HepG2 (cell line): ENCODE data around the gene BCL2L1. TPM values are rescaled to one million over a fixed set of nuclear protein-coding genes. Genes with fewer than 3 reads are reported as not detected.

ENCODE experiments used
- CBFB ChIP-seq: sonication (generic); formaldehyde crosslinking; IDR thresholded peaks from 2 replicates; pipeline ENCODE4 v1.4.0; 2020; ENCODE audit warnings: missing genetic modification reagents
- HOXD1 ChIP-seq: sonication (generic); formaldehyde crosslinking; IDR thresholded peaks from 2 replicates; pipeline ENCODE4 v1.5.0; 2020; ENCODE audit warnings: missing genetic modification reagents
- RAD21 ChIP-seq: fragments of 450-650 bp; formaldehyde crosslinking; IDR thresholded peaks from 2 replicates; pipeline ENCODE4 v1.5.0; 2020; ENCODE audit warnings: mild to moderate bottlenecking
- RBM22 ChIP-seq: fragments of 200-400 bp; formaldehyde crosslinking; optimal IDR thresholded peaks from 2 replicates; pipeline ENCODE3; 2017; ENCODE audit warnings: mild to moderate bottlenecking, low read length, moderate library complexity
- RERE ChIP-seq: IDR thresholded peaks from 2 replicates; pipeline ENCODE4 v1.6.1; 2016; ENCODE audit warnings: low read depth, missing genetic modification reagents, missing compliant biosample characterization
- SAP130 ChIP-seq: IDR thresholded peaks from 2 replicates; pipeline ENCODE4 v1.6.1; 2016; ENCODE audit warnings: low read depth
- SRSF9 ChIP-seq: fragments of 200-400 bp; formaldehyde crosslinking; IDR thresholded peaks from 2 replicates; pipeline ENCODE4 v1.6.1; 2018; ENCODE audit warnings: borderline replicate concordance, mild to moderate bottlenecking, low read depth, low read length; ENCODE audit not compliant: insufficient read depth, poor library complexity, severe bottlenecking
- TOE1 ChIP-seq: sonication (generic); formaldehyde crosslinking; IDR thresholded peaks from 2 replicates; pipeline ENCODE4 v1.4.0; 2020; ENCODE audit warnings: mild to moderate bottlenecking, missing genetic modification reagents
- ZNF354B ChIP-seq: sonication (generic); formaldehyde crosslinking; IDR thresholded peaks from 2 replicates; pipeline ENCODE4 v1.8.0; 2022; ENCODE audit warnings: mild to moderate bottlenecking, missing genetic modification reagents
- ZNF512B ChIP-seq: sonication (generic); formaldehyde crosslinking; IDR thresholded peaks from 2 replicates; pipeline ENCODE4 v1.5.1; 2020; ENCODE audit warnings: missing genetic modification reagents, mild to moderate bottlenecking, borderline replicate concordance
- ZNF629 ChIP-seq: sonication (generic); formaldehyde crosslinking; conservative IDR thresholded peaks from 2 replicates; pipeline ENCODE4 v1.5.0; 2020; ENCODE audit warnings: missing genetic modification reagents
- ZNF670 ChIP-seq: sonication (generic); formaldehyde crosslinking; IDR thresholded peaks from 2 replicates; pipeline ENCODE4 v1.8.0; 2022; ENCODE audit warnings: mild to moderate bottlenecking, missing genetic modification reagents, borderline replicate concordance
- polyA plus RNA-seq, 8 experiments: library from polyadenylated mRNA; depleted of rRNA in 3 of 8; stranded (reverse) in 7 of 8; unstranded in 1 of 8; fragments of >200 nt; fragmentation: Illumina TruSeq in 4 of 8; extraction: Trizol in 4 of 8; gene quantifications; 2 replicates each; pipeline versions ENCODE4 v1.2.1 to v1.2.3, GENCODE V29; 2011 to 2016; ENCODE audit warnings: low read depth in 4 of 8, missing spikeins in 1 of 8, mixed read lengths in 1 of 8; ENCODE audit not compliant: insufficient read depth in 1 of 8
- total RNA-seq, 5 experiments: library from RNA; depleted of rRNA; stranded (reverse); fragments of >200 nt; fragmentation: Illumina TruSeq; extraction: Trizol; gene quantifications; 2 replicates each; pipeline ENCODE4 v1.2.3, GENCODE V29; 2016; ENCODE audit warnings: low read depth in 1 of 5
- TF ChIP-seq, protein P1 (sequence below): sonication (generic); formaldehyde crosslinking; IDR thresholded peaks from 2 replicates; pipeline ENCODE4 v1.4.0; 2020; ENCODE audit warnings: missing genetic modification reagents
- TF ChIP-seq, protein P2 (sequence below): sonication (generic); formaldehyde crosslinking; IDR thresholded peaks from 2 replicates; pipeline ENCODE4 v1.8.0; 2022; ENCODE audit warnings: mild to moderate bottlenecking, missing genetic modification reagents, borderline replicate concordance
- TF ChIP-seq, protein P3 (sequence below): IDR thresholded peaks from 2 replicates; pipeline ENCODE4 v1.6.1; 2016; ENCODE audit warnings: low read depth

Gene BCL2L1
- total and polyA plus RNA-seq, 2 of the 13 experiments (the other 11 are each of a cell fraction or from before 2014, with no cell fraction given) = 164 to 258 TPM

DNA sequence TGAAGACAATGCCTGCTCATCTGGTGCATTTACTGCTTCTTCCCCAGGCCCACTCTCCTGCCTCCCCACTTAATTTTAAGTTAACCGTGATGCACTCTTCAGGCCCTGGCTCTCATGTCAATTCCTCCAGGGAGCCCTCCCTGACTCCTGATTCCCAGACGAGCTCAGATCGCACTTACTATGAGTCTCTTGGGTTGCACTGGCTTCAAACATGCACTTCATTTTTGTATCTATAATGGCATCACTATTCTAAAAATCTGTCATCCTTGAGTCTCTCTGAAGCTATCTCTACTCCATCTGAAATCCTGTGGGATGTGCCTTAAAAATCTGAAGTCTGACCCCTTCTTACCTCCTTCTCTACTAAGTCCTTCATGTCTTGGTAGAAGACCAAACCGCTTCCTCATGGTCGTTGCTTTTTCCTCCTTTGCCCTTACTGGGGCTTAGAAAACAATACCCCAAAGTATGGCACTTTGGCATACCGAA lies 60.3 kb downstream of the BCL2L1 start (continued):
- no peak for TF ChIP-seq RERE (CRISPR knock-in tag)
- 0 out of 2 replicates have a peak, but pooled peaks have one; percentile 6 for TF ChIP-seq RAD21
- no peak for TF ChIP-seq CBFB (CRISPR knock-in tag)
- TF ChIP-seq, protein P1, sequence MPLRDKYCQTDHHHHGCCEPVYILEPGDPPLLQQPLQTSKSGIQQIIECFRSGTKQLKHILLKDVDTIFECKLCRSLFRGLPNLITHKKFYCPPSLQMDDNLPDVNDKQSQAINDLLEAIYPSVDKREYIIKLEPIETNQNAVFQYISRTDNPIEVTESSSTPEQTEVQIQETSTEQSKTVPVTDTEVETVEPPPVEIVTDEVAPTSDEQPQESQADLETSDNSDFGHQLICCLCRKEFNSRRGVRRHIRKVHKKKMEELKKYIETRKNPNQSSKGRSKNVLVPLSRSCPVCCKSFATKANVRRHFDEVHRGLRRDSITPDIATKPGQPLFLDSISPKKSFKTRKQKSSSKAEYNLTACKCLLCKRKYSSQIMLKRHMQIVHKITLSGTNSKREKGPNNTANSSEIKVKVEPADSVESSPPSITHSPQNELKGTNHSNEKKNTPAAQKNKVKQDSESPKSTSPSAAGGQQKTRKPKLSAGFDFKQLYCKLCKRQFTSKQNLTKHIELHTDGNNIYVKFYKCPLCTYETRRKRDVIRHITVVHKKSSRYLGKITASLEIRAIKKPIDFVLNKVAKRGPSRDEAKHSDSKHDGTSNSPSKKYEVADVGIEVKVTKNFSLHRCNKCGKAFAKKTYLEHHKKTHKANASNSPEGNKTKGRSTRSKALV (CRISPR knock-in tag) = no peak
- TF ChIP-seq SAP130 (CRISPR knock-in tag) = no peak
- 0 out of 2 replicates have a peak, but pooled peaks have one; percentile 47 for TF ChIP-seq ZNF354B (CRISPR knock-in tag)
- TF ChIP-seq, protein P2, sequence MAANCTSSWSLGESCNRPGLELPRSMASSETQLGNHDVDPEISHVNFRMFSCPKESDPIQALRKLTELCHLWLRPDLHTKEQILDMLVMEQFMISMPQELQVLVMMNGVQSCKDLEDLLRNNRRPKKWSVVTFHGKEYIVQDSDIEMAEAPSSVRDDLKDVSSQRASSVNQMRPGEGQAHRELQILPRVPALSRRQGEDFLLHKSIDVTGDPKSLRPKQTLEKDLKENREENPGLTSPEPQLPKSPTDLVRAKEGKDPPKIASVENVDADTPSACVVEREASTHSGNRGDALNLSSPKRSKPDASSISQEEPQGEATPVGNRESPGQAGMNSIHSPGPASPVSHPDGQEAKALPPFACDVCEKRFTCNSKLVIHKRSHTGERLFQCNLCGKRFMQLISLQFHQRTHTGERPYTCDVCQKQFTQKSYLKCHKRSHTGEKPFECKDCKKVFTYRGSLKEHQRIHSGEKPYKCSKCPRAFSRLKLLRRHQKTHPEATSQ (CRISPR knock-in tag) = peak; percentile 36; the same call in 1 of the 2 replicates
- no peak for TF ChIP-seq SRSF9
- TF ChIP-seq ZNF670 (CRISPR knock-in tag) = no peak
- TF ChIP-seq, protein P3, sequence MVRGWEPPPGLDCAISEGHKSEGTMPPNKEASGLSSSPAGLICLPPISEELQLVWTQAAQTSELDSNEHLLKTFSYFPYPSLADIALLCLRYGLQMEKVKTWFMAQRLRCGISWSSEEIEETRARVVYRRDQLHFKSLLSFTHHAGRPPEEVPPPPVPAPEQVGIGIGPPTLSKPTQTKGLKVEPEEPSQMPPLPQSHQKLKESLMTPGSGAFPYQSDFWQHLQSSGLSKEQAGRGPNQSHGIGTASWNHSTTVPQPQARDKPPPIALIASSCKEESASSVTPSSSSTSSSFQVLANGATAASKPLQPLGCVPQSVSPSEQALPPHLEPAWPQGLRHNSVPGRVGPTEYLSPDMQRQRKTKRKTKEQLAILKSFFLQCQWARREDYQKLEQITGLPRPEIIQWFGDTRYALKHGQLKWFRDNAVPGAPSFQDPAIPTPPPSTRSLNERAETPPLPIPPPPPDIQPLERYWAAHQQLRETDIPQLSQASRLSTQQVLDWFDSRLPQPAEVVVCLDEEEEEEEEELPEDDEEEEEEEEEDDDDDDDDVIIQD (CRISPR knock-in tag) = no peak
- TF ChIP-seq ZNF629 (CRISPR knock-in tag) = no peak
- peak; percentile 96 for TF ChIP-seq RBM22
- no peak for TF ChIP-seq TOE1 (CRISPR knock-in tag)
- TF ChIP-seq HOXD1 = no peak
- 0 out of 2 replicates have a peak, but pooled peaks have one; percentile 5 for TF ChIP-seq ZNF512B (CRISPR knock-in tag)
